ENCODE results near the gene SKP1.
"Not testable (repeated sequence)": the region's sequence is repeated elsewhere in the genome, so short reads cannot be mapped to it uniquely, and the experiment has no call there.

Gene SKP1

DNA sequence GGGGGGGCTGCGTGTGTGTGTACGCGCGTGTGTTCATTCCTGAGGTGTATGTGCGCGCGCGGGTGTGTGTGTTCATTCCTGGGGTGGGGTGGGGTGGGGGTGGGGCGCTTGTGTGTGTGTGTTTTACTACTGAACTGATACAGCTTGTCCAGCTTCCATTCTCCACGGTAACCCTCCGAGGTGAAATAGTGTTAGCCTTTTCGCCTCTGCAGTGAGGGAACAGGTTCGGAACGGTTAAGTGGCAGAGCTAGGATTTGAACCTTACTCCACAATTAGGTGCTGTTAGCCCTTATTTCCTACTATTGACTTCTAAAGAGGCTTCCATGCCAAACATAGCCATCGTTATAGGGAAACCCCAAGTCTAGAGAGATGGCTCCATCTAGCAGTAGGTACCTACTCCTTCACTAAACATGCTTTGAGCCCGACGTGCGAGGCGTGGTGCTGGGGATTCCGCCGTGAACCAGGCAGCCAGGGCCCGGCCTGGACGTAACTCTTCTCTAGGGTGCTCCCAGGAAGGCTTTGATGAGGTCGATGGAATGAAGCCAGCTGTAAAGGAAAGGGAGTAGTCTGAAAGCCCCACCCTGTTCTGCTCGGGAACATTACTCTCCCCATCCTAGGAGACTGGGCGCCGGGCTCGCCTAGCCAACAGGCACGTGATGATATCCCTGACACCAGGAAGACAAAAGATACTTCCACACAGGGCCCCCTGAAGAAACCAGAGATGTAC is 782 bp upstream of the SKP1 start:
- DNase-seq: peak; percentile 40

DNA sequence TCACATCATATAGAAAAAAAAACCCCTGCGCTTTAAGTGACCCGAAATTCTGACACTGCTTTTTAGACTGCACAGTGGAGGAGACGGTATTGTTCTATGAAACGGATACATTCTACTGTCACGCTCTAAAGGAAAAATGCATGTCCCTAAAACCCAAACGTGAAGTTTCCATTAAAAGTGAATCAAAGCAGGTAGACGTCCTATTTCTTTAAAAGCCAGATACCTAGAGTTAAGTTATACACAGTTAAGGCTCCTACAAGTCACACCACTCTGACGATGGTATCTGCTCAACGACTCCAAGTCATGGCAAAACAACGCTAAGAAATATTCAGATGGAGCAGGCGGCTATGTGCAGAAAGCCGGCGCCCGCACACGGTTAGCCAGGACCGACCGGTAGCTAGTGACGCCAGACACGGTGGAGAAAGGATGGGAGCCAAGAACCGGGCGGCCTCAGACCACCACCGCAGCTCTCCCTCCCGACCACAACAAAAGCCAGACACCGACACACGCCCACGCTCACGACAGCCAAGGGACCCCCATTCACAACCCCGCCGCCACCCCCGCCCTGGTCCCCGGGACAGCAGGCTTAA is 734 bp downstream of the SKP1 start:
- no peak for DNase-seq

DNA sequence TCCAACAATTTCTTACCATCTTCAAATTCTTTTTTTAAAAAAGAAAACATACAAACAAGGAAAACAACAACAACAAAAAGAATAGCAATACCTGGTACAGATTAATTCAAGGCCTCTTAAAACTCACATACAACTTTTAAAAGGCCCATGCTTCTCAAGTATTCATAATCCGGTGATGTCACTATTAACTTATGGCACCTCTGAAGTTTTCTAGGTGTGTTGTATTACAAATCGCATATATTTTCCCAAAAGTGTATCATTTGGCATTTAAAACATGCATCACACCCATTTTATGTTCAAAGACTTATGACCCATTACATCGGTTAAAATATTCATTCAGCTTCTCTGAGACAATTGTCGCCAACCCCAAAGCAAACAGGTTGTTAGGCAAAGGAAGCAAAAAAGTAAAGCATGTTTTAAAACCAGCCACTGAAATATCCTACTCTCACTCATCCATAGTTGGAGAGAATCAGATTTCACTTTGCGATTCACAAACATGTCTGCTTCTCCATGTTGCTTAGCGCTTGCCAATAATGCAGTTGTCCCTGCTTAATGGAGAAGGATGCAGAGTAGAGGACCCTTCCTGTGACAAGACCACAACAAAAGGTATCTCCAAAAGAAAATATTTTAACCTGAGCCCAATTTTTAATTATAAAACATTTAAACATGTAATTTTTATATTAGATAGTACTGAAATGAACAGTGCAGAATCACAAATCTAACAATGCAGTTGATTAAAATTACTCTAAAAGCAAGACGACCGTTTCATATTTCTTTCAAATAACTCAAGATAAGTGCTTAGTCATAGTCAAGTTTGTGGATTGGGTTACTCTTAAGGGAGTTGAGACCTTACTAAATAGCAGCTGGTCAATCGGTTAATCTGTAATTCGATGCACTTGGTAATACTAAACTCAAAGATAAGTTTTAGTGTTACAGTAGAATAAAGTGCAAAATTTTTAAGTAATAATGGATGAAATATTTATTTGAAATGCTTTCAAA is 1.6 kb downstream of the SKP1 start:
- DNase-seq: no peak

DNA sequence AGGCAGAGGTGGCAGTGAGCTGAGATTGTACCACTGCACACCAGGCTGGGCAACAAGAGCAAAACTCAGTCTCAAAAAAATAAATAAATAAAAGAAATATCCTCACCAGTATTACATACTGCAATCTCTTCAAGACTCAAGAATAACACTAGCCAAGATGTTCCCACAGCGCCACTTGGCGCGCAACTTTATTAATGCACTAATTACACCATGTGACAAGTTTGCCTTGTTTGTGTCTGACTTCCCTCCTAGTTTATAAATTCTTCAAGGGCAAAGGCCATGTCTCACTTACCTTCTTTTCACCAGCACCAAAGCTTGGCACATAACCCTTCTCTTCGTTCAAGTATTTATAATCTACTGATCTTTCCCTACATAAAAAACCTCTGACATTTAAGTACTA is 4.8 kb downstream of the SKP1 start:
- DNase-seq: no peak

DNA sequence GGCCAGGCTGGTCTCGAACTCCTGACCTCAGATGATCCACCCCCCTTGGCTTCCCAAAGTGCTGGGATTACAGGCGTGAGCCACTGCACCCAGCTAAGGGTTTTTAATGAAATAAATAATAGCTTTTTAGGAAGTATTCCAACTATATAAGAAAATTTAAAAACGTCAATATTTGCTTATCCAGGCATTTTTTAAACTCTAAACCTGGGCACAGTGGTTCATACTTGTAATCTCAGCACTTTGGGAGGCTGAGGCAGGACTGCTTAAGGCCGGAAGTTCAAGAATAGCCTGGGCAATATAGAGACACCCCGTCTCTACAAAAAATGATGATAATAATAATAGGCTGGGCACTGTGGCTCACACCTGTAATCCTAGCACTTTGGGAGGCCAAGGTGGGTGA is 14.2 kb downstream of the SKP1 start:
- no peak for DNase-seq

DNA sequence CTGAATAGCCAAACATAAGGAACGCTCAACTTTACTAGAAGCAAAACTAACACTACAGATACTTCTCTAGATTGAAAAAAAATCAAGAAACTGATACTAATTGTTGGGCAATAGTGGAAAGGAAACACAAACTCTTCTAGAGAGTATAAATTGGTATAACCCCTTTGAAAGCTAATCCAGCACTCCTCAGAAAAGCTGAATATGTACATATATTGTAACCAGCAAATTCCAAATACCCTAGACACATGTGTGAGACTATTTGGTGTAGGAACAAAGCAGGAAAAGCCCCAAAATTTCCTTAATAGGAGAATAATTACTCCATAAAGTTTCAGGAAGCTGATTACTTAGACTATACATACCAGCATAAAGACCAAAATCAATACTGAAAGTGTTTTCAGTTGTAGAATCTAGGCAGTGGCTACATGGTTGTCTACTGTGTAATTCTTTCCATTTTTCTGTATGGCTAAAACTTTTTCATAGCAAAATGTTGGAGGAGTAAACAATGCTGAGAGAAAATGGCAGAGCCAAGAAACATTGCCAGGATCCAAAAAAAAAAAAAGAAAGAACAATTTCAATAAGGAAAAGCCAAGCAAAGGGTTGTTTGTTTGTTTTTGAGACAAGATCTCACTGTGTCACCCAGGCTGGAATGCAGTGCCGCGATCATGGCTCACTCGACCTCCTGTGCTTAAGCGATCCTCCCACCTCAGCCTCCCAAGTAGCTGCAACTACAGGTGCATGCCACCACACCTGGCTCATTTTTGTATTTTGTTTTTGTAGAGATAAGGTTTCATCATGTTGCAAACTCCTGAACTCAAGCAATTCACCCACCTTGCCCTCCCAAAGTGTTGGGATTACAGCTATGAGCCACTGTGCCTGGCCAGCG is 15.0 kb downstream of the SKP1 start:
- no peak for DNase-seq

DNA sequence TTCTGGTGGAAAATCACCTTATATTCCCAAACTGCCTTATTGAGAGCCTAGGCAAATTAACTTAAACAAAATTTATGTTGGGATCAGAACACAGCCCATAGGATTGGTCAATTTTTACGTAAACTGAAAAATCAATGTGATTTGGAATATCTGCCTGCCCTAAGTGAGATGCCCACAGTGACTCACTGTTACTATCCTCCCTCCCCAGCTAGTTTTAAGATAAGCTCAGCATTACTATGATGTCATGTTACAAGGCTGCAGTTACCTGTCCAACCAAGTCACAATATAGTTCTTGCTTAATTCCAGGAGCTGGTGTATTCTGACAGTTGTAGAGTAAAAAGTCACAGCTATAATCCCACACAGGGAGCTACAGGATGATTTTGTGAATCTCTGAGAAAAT is 23.1 kb downstream of the SKP1 start:
- no peak for DNase-seq

DNA sequence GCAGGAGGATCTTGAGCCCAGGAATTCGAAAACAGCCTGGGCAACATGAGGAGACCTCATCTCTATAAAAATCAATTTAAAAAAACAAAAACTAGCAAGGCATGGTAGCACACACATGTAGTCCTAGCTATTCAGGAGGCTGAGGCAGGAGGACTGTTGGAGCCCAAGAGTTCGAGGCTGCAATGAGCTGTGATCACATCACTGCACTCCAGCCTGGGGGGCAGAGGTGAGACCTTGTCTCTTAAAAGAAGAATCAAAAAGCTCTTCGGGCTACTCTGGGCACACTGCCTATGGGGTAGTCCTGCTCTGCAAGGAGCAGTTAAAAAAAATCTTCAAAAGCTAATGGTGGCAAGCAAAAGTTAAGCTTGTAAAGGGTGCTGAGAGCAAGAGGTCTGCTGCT is 23.5 kb downstream of the SKP1 start:
- DNase-seq: no peak

DNA sequence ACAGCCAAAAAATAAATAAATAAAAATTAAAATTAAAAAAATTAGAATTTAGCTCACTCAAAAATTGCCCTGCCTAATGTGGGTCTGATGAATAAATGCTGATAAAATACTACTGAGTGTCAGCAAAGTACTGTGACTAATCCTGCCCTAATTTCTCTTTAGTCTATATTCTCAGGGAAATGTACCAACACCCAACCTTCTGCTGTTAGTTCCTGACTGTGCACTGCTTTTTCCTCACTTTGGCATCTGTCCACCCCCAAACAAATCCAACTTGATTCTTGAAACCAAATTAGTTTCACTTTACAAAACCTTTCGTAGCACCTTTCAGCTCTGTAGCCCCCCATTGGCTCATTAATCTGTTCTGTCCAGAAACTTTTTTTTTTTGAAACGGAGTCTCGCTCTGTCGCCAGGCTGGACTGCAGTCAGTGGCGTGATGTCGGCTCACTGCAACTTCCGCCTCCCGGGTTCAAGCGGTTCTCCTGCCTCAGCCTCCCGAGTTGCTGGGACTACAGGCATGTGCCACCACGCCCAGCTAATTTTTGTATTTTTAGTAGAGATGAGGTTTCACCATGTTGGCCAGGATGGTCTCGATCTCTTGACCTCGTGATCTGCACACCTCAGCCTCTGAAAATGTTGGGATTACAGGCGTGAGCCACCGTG is 24.4 kb downstream of the SKP1 start:
- not testable (repeated sequence) for DNase-seq

DNA sequence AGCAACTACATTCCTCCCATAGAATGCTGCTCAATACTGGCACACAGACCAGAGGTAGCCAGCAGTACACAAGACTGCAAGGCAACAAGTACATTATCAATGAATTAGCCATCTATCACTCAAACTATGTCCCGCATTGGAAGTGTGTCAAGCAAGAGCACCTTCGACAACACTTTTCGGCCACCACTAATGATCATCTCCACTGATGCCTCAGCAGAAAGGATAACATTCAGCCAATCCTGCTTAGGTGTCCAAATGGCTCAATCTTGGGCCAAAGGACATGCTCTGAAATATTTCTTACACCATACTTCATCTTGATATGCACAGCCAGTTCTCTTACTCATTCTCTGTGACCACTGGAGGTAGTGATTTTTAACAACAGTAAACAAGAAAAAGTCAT is 25.0 kb downstream of the SKP1 start:
- no peak for DNase-seq

DNA sequence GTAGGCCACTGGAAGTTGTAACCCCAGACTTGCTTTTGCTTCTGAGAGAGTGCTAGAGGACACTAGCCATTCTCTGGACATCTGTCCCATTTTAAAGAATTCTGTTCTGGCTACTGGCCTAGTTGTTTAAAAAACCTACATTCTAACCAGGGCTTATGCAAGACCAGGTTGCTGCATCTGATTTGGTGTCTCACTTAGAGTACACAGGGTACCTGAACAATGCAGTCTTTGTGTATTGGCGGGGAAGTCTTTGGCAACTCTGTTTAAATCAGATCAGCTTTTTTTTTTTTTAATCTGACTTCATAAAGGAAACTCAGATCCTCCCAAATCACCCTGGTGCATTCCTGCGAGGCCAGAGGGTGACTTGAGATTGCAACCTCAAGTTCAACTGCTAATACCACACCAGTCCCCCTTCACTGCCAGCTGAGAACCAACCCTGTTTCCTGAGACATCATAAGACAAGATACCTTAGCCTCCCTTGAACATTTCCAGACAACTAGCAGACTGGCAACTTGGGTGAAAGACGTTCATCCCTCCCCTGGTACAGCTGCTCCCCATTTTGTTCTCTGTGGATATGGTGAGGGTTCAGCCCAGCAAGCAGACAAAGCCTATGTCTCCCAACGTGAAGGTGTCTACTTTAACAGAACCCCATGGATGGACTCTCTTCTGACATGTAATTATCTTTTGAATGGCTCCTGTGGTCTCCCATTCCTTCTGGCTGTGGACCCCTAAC is 27.0 kb downstream of the SKP1 start:
- no peak for DNase-seq

DNA sequence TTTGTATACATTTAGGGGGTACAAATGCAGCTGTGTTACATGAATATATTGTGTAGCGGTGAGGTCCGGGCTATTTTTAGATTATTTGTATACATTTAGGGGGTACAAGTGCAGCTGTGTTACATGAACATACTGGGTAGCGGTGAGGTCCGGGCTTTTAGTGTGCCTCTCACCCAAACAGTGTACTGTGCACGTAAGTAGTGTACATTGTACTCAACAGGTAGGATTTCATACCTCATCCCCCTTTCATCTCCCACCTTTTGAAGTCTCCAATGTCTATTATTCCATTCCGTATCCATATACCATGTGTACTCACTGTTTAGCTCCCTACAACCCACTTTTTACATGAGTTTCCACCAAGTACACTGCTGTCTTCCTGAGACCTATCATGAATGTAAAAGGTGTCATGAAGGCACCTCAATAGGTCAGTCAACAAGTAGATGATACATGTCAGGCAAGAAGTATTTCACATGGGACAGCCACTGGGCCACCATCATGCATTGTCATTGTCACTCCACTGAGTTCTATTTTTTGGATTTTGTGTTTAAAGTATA is 27.7 kb downstream of the SKP1 start:
- no peak for DNase-seq

DNA sequence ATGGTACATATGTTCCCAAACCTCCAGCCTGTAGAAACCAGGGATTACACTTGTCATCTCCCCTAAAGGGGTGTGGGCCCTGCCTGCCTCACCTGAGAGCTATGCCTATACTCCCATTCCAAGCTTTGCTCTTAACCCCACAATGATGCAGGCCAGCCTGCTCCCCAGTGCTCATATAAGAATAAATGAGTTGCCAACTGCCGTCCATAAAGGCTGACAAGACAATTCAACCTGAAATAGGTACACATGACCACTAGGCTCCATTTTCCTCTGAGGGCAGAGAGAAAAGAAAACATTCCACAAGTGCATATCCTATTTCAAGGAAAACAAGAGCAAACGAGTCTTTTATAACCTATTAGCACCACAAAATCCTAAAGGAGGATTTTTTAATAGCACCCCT is 28.4 kb downstream of the SKP1 start:
- DNase-seq: no peak

DNA sequence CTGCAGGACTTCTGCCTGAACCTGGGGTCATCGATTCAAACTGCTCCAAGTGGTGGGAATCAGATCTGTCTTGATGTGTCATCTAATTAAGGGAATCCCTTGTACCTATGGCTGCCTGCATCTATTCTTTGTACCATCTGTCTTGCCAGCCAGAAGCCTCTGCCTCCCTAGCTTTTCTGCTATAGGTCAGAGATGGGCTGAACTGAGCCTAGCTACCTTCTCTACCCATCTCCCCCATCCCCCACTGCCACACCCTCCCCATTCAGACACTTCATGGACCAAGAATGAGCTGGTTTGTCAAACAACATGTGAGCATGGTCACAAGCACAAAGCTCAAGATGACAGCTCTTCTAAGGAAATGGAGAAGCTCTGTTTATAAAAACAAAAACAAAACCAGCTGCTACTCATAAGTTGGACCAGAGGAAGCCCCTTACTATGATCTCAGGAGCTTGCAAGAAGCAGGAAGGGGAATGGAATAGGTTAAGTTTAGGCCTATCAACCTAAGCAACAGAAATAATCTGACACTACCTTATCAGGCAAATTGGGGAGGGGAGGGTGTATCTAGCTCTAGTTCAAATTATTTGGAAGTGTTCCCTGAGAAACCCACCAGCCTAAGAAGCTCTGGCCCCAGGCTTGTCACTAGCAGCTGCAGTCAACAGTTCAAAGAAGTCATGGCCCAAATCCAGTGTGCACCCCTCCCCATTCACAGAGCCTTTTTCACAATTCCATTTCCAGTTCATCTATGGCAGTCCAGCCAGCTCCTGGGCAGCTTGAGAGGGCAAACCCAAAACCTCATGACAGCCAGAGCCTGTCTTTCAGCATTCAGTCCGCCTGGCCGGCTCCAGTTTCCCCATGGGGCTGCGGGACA is 29.9 kb downstream of the SKP1 start:
- DNase-seq: no peak

DNA sequence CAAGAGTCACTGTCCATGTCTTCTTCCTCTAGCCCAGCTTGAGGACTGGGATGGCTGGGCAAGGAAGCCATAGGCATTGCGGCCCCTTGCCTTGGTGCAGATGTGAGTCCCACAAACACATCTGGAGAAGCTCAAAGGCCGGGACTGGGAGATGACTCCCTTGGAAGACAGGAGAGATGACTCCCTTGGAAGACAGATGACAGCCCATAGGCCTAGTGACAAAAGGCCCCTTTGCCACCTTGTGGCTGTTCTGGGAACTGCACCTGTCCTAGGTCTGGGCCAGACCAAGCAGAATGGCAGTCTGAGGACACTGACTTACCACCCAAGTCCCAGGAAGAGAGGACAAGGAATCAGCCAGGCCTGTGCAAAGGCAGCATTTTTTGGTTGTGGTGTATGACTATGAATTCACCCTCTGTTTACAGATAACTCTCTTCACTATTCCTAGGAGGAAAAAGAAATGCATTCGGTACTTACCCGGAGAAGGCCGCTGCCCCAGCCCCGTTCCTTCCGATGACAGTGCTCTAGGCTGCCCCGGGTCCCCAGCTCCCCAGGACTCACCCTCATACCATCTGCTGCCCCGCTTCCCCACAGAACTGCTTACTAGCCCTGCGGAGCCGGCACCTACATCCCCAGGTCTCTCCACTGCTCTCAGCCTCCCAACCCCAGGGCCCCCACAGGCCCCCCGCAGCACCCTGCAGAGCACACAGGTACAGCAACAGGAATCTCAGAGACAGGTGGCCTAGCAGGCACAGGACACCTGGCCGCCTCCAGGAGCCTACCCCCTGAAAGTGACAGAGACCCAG is 30.8 kb downstream of the SKP1 start:
- DNase-seq: peak; percentile 63

DNA sequence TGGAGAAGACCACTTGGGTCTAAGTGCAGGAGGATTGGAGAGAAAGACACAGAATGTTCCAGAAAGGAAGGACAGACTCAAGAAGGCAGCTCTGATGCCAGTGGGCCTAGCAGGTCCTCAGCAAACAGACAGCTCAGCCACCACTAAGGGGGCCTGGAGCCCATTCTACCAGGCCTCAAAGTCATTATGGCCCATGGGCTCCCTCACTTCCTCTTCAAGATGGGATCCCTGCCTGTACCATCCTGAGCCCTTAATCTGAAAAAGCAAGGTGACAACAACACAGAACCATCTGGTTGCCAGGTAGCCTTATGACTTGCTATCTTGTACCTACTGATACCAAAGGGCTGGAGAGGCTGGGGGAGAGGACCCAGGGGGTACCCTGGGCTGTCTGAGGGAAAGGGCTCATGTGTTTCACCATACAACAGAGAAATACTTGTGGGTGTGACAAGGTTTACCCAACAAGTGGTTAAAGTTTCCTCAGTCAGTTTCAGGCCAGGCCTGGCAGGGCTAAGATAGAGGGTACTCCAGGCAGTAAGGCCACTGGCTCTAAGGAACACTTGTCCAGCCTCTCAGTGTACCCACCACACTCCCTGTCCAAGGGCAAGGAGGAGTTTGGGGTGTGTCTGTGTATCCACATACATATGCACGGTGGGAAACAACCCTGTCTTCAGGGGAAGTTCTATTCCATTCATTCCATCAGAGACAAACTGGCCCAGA is 31.6 kb downstream of the SKP1 start:
- no peak for DNase-seq

DNA sequence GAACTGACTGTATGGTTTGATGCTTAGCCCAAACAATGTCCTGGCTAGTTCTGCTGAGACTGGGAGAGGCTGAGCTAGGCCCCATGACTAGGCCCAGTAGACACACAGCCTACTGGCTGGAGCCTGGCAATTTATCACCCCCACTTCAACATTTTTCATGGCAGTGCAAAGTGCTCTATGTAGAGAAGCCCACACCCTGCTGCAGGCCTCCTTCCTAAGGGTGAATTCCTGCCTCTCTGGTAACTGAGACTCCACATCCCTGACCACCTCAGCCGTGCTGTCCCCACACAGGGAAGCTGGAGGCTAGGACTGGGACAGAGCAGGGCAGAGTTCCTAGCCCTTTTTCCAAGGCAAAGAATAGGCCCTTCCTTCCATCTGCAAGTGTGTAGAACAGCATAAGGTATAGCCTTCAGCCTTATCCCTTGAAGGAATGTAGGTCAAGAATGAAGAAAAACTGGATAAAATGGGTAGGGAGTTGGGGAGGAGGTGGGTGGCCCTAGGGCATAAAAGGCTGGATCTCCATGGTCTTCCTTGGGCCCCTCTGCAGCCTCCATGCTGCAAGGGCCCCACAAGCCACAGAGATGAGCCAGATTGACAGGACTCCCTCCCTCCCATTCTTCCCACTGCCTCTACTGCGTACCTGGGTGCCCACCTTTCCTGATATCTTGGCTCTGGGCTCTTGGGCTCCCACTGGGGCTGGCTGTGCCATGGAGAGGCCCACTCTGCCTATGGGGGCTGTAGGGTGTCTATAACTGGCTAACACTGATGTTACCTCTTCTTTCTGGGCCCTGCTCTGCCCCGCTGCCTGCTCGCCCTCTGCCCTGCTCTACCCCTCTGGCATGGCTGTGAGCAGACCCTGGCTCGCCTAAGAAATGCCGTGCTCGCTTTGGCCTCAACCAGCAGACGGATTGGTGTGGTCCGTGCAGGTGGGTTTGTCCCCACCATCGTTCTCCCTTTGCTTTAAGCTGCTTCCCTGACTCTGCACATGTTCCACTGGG is 32.5 kb downstream of the SKP1 start:
- no peak for DNase-seq
